SU-DHL-6 (cell line): ENCODE data around the gene ATCAY.
"Not testable (repeated sequence)": the region's sequence is repeated elsewhere in the genome, so short reads cannot be mapped to it uniquely, and the experiment has no call there.

Experiments used
- CTCF ChIP-seq: fragments of 200-600 bp; sonication (generic); IDR thresholded peaks from one replicate; pipeline ENCODE4 v1.5.1; 2017; ENCODE audit warnings: antibody characterized with exemption, mild to moderate bottlenecking, low read length, moderate library complexity; ENCODE audit not compliant: insufficient read depth, poor library complexity, severe bottlenecking
- EZH2phosphoT487 ChIP-seq: fragments of 200-600 bp; sonication (generic), shearing (Covaris generic); conservative IDR thresholded peaks from 2 replicates; pipeline ENCODE4 v1.6.1; 2018; ENCODE audit warnings: mild to moderate bottlenecking, antibody characterized with exemption, low read length, moderate library complexity, mixed read lengths

DNA sequence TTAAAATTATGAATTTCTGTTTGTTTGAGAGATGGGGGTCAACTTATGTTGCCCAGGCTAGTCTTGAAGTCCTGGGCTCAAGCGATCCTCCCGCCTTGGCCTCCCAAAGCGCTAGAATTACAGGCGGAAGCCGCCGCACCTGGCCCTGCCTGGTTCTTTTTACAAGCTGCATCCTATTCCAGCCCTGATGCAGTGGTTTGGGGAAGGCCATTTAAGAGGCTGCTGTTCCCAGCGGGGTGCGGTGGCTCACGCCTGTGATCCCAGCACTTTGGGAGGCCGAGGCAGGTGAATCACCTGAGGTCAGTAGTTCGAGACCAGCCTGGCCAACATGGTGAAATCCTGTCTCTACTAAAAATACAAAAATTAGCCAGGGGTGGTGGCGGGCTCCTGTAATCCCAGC is 87.5 kb downstream of the ATCAY start:
- TF ChIP-seq CTCF, EZH2phosphoT487: not testable (repeated sequence)
